ENCODE measurements around the gene ACSM3. TPM values are rescaled to one million over a fixed set of nuclear protein-coding genes. Genes with fewer than 3 reads are reported as not detected.
A peak's percentile ranks its signal among the peaks of the same experiment; 100 is the strongest.

Gene ACSM3
- total and polyA plus RNA-seq, 9 of the 15 experiments (the other 6 are each of a cell fraction or from before 2014, with no cell fraction given) = 112 to 420 (median 182) TPM

DNA sequence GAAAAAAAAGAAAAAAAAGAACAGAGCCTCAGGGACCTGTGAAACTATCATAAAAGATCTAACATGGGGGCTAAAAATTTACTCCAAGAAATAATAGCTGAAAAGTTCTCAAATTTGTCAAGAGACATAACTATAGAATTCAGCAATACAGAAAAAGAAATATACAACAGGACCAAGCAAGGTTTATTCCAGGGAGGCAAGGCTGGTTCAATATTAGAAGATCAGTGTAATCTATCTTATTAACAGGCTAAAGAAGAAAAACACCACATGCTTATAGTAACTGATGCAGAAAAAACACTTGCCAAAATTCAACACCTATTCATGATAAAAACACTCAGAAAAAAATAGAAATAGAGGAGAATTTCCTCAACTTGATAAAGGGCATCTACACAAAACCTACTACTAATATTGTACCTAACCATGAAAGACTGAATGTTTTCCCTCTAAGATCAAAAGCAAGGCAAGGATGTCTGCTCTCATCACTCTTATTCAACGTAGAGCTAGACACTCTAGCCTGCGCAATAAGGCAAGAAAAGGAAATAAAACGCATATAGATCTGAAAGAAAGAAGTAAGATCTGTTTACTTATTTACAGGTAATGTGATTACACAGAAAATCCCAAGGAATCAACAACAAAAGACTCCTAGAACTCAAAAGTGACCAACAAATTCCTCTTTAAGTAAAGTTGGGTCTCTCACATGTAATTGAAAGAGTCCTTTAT, 1.2 kb upstream of the ACSM3 start:
- no peak for DNase-seq (ENCODE audit: extremely low read depth in 1 of 4, low spot score in 3 of 4)
- no peak for TF ChIP-seq ERF (CRISPR knock-in tag; IDR thresholded peaks at IDR 0.05)
- TF ChIP-seq BCOR (IDR thresholded peaks at IDR 0.05) = 0 out of 2 replicates have a peak, but pooled peaks have one; percentile 8
- peak; percentile 47; the same call in 1 of the 2 replicates for TF ChIP-seq TRIM28 (IDR thresholded peaks at IDR 0.05)
- TF ChIP-seq RBM25 (IDR thresholded peaks at IDR 0.05; ENCODE audit: low read depth, low read length, severe bottlenecking) = peak; percentile 63
- 0 out of 2 replicates have a peak, but pooled peaks have one; percentile 1 for TF ChIP-seq VEZF1 (CRISPR knock-in tag; IDR thresholded peaks at IDR 0.05)
- TF ChIP-seq, protein P1, sequence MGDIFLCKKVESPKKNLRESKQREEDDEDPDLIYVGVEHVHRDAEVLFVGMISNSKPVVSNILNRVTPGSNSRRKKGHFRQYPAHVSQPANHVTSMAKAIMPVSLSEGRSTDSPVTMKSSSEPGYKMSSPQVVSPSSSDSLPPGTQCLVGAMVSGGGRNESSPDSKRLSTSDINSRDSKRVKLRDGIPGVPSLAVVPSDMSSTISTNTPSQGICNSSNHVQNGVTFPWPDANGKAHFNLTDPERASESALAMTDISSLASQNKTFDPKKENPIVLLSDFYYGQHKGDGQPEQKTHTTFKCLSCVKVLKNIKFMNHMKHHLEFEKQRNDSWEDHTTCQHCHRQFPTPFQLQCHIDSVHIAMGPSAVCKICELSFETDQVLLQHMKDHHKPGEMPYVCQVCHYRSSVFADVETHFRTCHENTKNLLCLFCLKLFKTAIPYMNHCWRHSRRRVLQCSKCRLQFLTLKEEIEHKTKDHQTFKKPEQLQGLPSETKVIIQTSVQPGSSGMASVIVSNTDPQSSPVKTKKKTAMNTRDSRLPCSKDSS (IDR thresholded peaks at IDR 0.05; ENCODE audit: low read depth, partially characterized antibody) = peak; percentile 73
- no peak for TF ChIP-seq ZC3H4 (CRISPR knock-in tag; IDR thresholded peaks at IDR 0.05; ENCODE audit: borderline replicate concordance)
- TF ChIP-seq ZNF512 (tag; IDR thresholded peaks at IDR 0.05) = peak; percentile 52
- TF ChIP-seq ZNF324 (CRISPR knock-in tag; IDR thresholded peaks at IDR 0.05) = peak; percentile 91
- TF ChIP-seq CBX3 (IDR thresholded peaks at IDR 0.05; ENCODE audit: borderline replicate concordance in 1 of 2, low read length in 2 of 2) = peak in 1 of 2 experiments; percentile 82; a peak in 2 of 3 replicates
- no peak for TF ChIP-seq ZNF589 (CRISPR knock-in tag; IDR thresholded peaks at IDR 0.05; ENCODE audit: low read depth)
- no peak for FAIRE-seq
- 81% methylated on average over 3 of the region's 3 CpGs for WGBS (ENCODE audit: insufficient coverage, low coverage, missing lambda C conversion rate)
- BruUV-seq (replicated peaks) = no TSS peak
- Histone ChIP-seq H3K9me1 (ENCODE audit: control insufficient read depth, insufficient read depth, low read length) (no peaks in the 10 kb centered on the region), H3K9me3 (replicated peaks; ENCODE audit: control insufficient read depth, insufficient read depth, low read depth, low read length) (peaks cover 18% of the 10 kb centered on the region), H3K79me2 (ENCODE audit: control insufficient read depth, insufficient read depth, low read length) (peaks cover 34% of the 10 kb centered on the region), H3K4me1 (replicated peaks in 1 of 2; ENCODE audit: control insufficient read depth in 2 of 2, insufficient read depth in 2 of 2, low read length in 2 of 2) (peaks cover 4 to 29% of the 10 kb centered on the region in 2 experiments; a peak in 4 of 5 replicates), H2AFZ (ENCODE audit: low read depth, low read length) (no peak overlapping the region), H3K4me3 (no peak overlapping the region), H4K20me1 (replicated peaks; ENCODE audit: control insufficient read depth, insufficient read depth, low read length) (no peaks in the 10 kb centered on the region), H3K4me2 (ENCODE audit: insufficient read depth, low read length) (no peak overlapping the region), H3K9ac (ENCODE audit: insufficient read depth in 1 of 2, low read depth in 2 of 2, low read length in 2 of 2) (peak overlapping the region in 1 of 2 experiments; percentile 58; a peak in 1 of 4 replicates), H3K27ac (ENCODE audit: extremely low read depth, low read depth, low read length) (peak overlapping the region; percentile 73; the same call in 1 of the 3 replicates), H3K27me3 (ENCODE audit: control insufficient read depth in 2 of 2, insufficient read depth in 2 of 2, low read length in 2 of 2) (no peaks in the 10 kb centered on the region), H3K36me3 (ENCODE audit: control insufficient read depth, insufficient read depth, low read length) (peaks cover 3% of the 10 kb centered on the region; the same call in 1 of the 3 replicates)
- ChIA-PET CTCF (ENCODE audit: low intra/inter-chr PET ratio) (no interaction called here), POLR2A (interaction anchor here (0.6 to 3.5 kb wide), 3 partner anchors 8 to 21 kb away, joined by 3 to 18 read pairs (median 3); no protein-coding TSS in a partner anchor)
- intact Hi-C loops (cut with micrococcal nuclease) = no loop called here
- no peak for ATAC-seq
- in situ Hi-C loops (cut with MboI) = no loop called here

Data from K562 (cell line).